HepG2 (cell line): ENCODE results near the gene LMOD2. TPM values are rescaled to one million over a fixed set of nuclear protein-coding genes. Genes with fewer than 3 reads are reported as not detected.

ENCODE experiments used
- ATAC-seq: fragments of 200-7000 bp; cut with Tn5 transposase; 3 replicates; pipeline ENCODE4 v1.9.1; 2020; ENCODE audit warnings: mild to moderate bottlenecking, moderate library complexity
- BruUV-seq: library from RNA; stranded (reverse); fragments of 400-500 nt; replicated peaks from 2 replicates; lab custom pipeline; 2021; lab: Mats Ljungman, UMichigan
- CTCF ChIA-PET: fragments of 300-600 bp; formaldehyde crosslinking; extraction: SDS; loops from one replicate; lab custom pipeline; 2021; ENCODE audit warnings: low total read pairs, inconsistent platforms, low intra/inter-chr PET ratio; lab: Yijun Ruan, JAX
- POLR2A ChIA-PET: fragments of 350-600 bp; sonication (Branson Sonifier 250); formaldehyde crosslinking; loops from one replicate; lab custom pipeline; 2020; ENCODE audit warnings: antibody characterized with exemption, inconsistent platforms; lab: Yijun Ruan, JAX
- DNase-seq: peaks from one replicate; pipeline ENCODE4 v3.0.0-alpha.2; 2015; ENCODE audit warnings: low spot score
- FAIRE-seq: peaks from 3 replicates; lab custom pipeline; 2011; peaks lifted over from hg19 to GRCh38; lab: Jason Lieb, UNC
- H2AFZ ChIP-seq: one replicate; pipeline ENCODE4 v1.6.1; 2011; ENCODE audit warnings: low read length, inconsistent platforms
- H3K27ac ChIP-seq: fragments of 300-600 bp; 3 replicates; pipeline ENCODE4 v1.8.0; 2011; ENCODE audit warnings: mixed run types, mild to moderate bottlenecking, mixed read lengths, low read length, inconsistent platforms; ENCODE audit not compliant: insufficient read depth; ENCODE audit errors: extremely low read length
- H3K27me3 ChIP-seq, 2 experiments: fragments of 200-600 bp in 1 of 2; 2 replicates in 1 of 2; 3 replicates in 1 of 2; pipeline versions ENCODE4 v1.6.0 to v1.8.0; 2011; ENCODE audit warnings: low read length in 2 of 2, mild to moderate bottlenecking in 2 of 2, moderate library complexity in 2 of 2, inconsistent platforms in 1 of 2; ENCODE audit not compliant: insufficient read depth in 2 of 2, control insufficient read depth in 1 of 2
- H3K36me3 ChIP-seq, 2 experiments: fragments of 200-600 bp in 1 of 2; replicated peaks in 1 of 2; 2 replicates in 1 of 2; 3 replicates in 1 of 2; pipeline versions ENCODE4 v1.5.1 to v1.8.0; 2011; ENCODE audit warnings: low read length in 2 of 2, inconsistent platforms in 1 of 2; ENCODE audit not compliant: insufficient read depth in 2 of 2, control insufficient read depth in 1 of 2
- H3K4me1 ChIP-seq: 2 replicates; pipeline ENCODE4 v1.5.1; 2012; ENCODE audit warnings: low read length, inconsistent platforms; ENCODE audit not compliant: insufficient read depth
- H3K4me2 ChIP-seq: 2 replicates; pipeline ENCODE4 v1.6.0; 2011; ENCODE audit warnings: low read depth, low read length, inconsistent platforms
- H3K4me3 ChIP-seq, 3 experiments: fragments of 200-600 bp in 1 of 3; sonication (generic), shearing (Covaris generic) in 1 of 3; replicated peaks in 1 of 3; 2 replicates each; pipeline ENCODE4 v1.5.1; 2011 to 2016; ENCODE audit warnings: low read length in 3 of 3, inconsistent platforms in 2 of 3, low read depth in 2 of 3, mild to moderate bottlenecking in 2 of 3, control low read depth in 1 of 3, mixed read lengths in 1 of 3; ENCODE audit not compliant: insufficient read depth in 1 of 3
- H3K79me2 ChIP-seq: one replicate; pipeline ENCODE4 v1.6.1; 2011; ENCODE audit warnings: low read length, inconsistent platforms; ENCODE audit not compliant: insufficient read depth
- H3K9ac ChIP-seq: 2 replicates; pipeline ENCODE4 v1.6.0; 2011; ENCODE audit warnings: mild to moderate bottlenecking, low read depth, low read length, inconsistent platforms; ENCODE audit not compliant: insufficient read depth
- H3K9me3 ChIP-seq: 2 replicates; pipeline ENCODE4 v1.5.1; 2012; ENCODE audit warnings: mild to moderate bottlenecking, low read length
- H4K20me1 ChIP-seq: 2 replicates; pipeline ENCODE4 v1.6.0; 2011; ENCODE audit warnings: inconsistent platforms, mild to moderate bottlenecking, low read length, moderate library complexity; ENCODE audit not compliant: insufficient read depth
- ARNTL ChIP-seq: sonication (generic); formaldehyde crosslinking; IDR thresholded peaks from 2 replicates; pipeline ENCODE4 v1.4.0; 2020; ENCODE audit warnings: mild to moderate bottlenecking, missing genetic modification reagents
- CHCHD3 ChIP-seq: sonication (generic); formaldehyde crosslinking; IDR thresholded peaks from 2 replicates; pipeline ENCODE4 v1.8.0; 2022; ENCODE audit warnings: mild to moderate bottlenecking, missing genetic modification reagents, moderate library complexity
- FOXK1 ChIP-seq: sonication (generic); formaldehyde crosslinking; IDR thresholded peaks from 2 replicates; pipeline ENCODE4 v1.4.0; 2020; ENCODE audit warnings: low read depth, missing genetic modification reagents, borderline replicate concordance
- HNRNPL ChIP-seq: fragments of 200-400 bp; formaldehyde crosslinking; IDR thresholded peaks from 2 replicates; pipeline ENCODE4 v1.6.1; 2017; ENCODE audit warnings: mild to moderate bottlenecking, low read depth, low read length
- ZNF550 ChIP-seq: sonication (generic); formaldehyde crosslinking; IDR thresholded peaks from 2 replicates; pipeline ENCODE4 v1.4.0; 2020; ENCODE audit warnings: mild to moderate bottlenecking, missing genetic modification reagents, borderline replicate concordance
- ZNF670 ChIP-seq: sonication (generic); formaldehyde crosslinking; IDR thresholded peaks from 2 replicates; pipeline ENCODE4 v1.8.0; 2022; ENCODE audit warnings: mild to moderate bottlenecking, missing genetic modification reagents, borderline replicate concordance
- WGBS: methylation state at CpG from one replicate; pipeline ENCODE4 v1.1.6; 2017; ENCODE audit warnings: low lambda C conversion rate; 5-methylcytosine and 5-hydroxymethylcytosine counted together
- in situ Hi-C: cut with HindIII; loops from 2 replicates; pipeline ENCODE4 v1.10.0; 2017; ENCODE audit warnings: low pct_unique_long_range_greater_than_20kb; ENCODE audit not compliant: extremely low pct_ligation_motif_present
- intact Hi-C: fragments of 100-400 bp; cut with micrococcal nuclease; formaldehyde crosslinking; loops from one replicate; pipeline ENCODE4 v1.10.0; 2022; ENCODE audit not compliant: unreplicated experiment
- polyA plus RNA-seq, 8 experiments: library from polyadenylated mRNA; depleted of rRNA in 3 of 8; stranded (reverse) in 7 of 8; unstranded in 1 of 8; fragments of >200 nt; fragmentation: Illumina TruSeq in 4 of 8; extraction: Trizol in 4 of 8; gene quantifications; 2 replicates each; pipeline versions ENCODE4 v1.2.1 to v1.2.3, GENCODE V29; 2011 to 2016; ENCODE audit warnings: low read depth in 4 of 8, missing spikeins in 1 of 8, mixed read lengths in 1 of 8; ENCODE audit not compliant: insufficient read depth in 1 of 8
- total RNA-seq, 5 experiments: library from RNA; depleted of rRNA; stranded (reverse); fragments of >200 nt; fragmentation: Illumina TruSeq; extraction: Trizol; gene quantifications; 2 replicates each; pipeline ENCODE4 v1.2.3, GENCODE V29; 2016; ENCODE audit warnings: low read depth in 1 of 5
- TF ChIP-seq, protein P1 (sequence below): sonication (generic); formaldehyde crosslinking; IDR thresholded peaks from 2 replicates; pipeline ENCODE4 v1.4.0; 2020; ENCODE audit warnings: missing genetic modification reagents
- TF ChIP-seq, protein P2 (sequence below): sonication (generic); formaldehyde crosslinking; IDR thresholded peaks from 2 replicates; pipeline ENCODE4 v1.4.0; 2020; ENCODE audit warnings: missing genetic modification reagents

LMOD2 gene
- total and polyA plus RNA-seq, 2 of the 13 experiments (the other 11 are each of a cell fraction or from before 2014, with no cell fraction given) = not detected

DNA sequence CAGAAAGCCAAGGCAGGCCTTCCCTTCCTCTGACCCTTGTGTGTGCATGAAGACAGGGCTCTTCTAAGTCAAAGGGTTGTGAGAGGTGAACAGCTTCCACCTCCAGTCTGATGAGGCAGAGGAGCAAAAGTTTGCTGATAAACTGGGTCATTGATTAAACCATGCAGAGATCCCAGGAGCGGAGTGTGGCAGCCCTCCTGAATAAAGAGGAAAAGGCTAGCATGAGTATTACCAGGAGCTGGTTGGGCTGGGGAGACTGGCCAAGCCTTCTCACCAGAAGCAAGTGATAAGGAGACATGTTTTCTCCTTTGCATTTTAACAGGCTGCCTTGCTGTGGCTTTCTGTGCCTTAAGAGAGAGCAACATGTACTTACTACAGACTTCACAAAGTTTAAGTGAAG lies 10.2 kb downstream of the LMOD2 start:
- Histone ChIP-seq H3K36me3 (no peaks in the 10 kb centered on the region), H4K20me1 (no peaks in the 10 kb centered on the region), H3K9ac (no peak overlapping the region), H3K4me3 (no peak overlapping the region), H3K79me2 (no peaks in the 10 kb centered on the region), H2AFZ (no peak overlapping the region), H3K27me3 (no peaks in the 10 kb centered on the region; a peak in 1 of 5 replicates), H3K27ac (no peak overlapping the region), H3K4me1 (no peaks in the 10 kb centered on the region), H3K4me2 (no peak overlapping the region), H3K9me3 (no peaks in the 10 kb centered on the region)
- POLR2A ChIA-PET = no interaction called here
- DNase-seq (no peak), ATAC-seq (peak; percentile 18; the same call in 2 of the 3 replicates), FAIRE-seq (no peak)
- CTCF ChIA-PET = no interaction called here
- in situ Hi-C loops (no loop called here), intact Hi-C loops (no loop called here)
- WGBS = 13% methylated on average over 1 of the region's 1 CpG
- TF ChIP-seq ARNTL (CRISPR knock-in tag) = no peak
- TF ChIP-seq ZNF550 (CRISPR knock-in tag) = no peak
- TF ChIP-seq HNRNPL = no peak
- TF ChIP-seq ZNF670 (CRISPR knock-in tag) = no peak
- TF ChIP-seq, protein P1, sequence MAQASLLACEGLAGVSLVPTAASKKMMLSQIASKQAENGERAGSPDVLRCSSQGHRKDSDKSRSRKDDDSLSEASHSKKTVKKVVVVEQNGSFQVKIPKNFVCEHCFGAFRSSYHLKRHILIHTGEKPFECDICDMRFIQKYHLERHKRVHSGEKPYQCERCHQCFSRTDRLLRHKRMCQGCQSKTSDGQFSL (CRISPR knock-in tag) = no peak
- no peak for TF ChIP-seq FOXK1 (CRISPR knock-in tag)
- TF ChIP-seq, protein P2, sequence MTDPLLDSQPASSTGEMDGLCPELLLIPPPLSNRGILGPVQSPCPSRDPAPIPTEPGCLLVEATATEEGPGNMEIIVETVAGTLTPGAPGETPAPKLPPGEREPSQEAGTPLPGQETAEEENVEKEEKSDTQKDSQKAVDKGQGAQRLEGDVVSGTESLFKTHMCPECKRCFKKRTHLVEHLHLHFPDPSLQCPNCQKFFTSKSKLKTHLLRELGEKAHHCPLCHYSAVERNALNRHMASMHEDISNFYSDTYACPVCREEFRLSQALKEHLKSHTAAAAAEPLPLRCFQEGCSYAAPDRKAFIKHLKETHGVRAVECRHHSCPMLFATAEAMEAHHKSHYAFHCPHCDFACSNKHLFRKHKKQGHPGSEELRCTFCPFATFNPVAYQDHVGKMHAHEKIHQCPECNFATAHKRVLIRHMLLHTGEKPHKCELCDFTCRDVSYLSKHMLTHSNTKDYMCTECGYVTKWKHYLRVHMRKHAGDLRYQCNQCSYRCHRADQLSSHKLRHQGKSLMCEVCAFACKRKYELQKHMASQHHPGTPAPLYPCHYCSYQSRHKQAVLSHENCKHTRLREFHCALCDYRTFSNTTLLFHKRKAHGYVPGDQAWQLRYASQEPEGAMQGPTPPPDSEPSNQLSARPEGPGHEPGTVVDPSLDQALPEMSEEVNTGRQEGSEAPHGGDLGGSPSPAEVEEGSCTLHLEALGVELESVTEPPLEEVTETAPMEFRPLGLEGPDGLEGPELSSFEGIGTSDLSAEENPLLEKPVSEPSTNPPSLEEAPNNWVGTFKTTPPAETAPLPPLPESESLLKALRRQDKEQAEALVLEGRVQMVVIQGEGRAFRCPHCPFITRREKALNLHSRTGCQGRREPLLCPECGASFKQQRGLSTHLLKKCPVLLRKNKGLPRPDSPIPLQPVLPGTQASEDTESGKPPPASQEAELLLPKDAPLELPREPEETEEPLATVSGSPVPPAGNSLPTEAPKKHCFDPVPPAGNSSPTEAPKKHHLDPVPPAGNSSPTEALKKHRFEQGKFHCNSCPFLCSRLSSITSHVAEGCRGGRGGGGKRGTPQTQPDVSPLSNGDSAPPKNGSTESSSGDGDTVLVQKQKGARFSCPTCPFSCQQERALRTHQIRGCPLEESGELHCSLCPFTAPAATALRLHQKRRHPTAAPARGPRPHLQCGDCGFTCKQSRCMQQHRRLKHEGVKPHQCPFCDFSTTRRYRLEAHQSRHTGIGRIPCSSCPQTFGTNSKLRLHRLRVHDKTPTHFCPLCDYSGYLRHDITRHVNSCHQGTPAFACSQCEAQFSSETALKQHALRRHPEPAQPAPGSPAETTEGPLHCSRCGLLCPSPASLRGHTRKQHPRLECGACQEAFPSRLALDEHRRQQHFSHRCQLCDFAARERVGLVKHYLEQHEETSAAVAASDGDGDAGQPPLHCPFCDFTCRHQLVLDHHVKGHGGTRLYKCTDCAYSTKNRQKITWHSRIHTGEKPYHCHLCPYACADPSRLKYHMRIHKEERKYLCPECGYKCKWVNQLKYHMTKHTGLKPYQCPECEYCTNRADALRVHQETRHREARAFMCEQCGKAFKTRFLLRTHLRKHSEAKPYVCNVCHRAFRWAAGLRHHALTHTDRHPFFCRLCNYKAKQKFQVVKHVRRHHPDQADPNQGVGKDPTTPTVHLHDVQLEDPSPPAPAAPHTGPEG (CRISPR knock-in tag) = no peak
- TF ChIP-seq CHCHD3 (CRISPR knock-in tag) = no peak
- BruUV-seq = no TSS peak
